ENCODE results near the gene ATP5F1B.

The ATP5F1B gene

DNA sequence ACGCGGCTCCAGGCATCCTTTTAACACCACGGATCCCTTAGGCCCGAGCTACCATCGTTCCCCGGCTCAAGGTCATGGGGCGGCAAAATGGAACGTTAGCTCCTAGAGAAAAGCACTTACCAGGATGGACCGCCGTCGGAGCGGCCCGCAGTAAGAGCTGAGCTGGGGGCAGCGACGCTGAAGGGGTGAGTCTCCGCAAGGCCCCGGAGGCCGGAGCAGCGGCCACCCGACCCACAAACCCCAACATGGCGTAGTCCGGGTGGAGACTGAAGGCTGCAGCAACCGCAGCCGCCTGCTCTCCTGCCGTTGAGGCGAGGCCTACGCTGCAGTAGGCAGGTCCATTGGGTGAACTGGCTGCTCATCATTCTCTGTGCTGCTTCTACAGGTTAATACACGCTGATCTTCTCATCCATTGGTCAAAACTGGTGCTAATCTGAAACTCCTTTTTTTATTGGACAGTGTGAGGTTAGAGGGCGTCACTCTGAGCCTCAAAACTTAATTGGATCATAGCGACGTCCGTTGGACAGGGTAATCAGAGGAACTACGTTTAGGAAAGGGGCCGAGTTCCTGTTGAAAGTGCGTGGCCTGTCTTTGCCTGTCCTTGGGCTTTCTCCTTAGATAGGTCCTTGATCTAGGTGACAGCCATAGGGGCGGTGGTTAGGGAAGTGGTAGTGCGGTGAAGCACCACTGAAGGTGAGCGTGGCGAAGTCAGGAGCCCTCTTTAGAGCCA, at the start of gene ATP5F1B:
Gene ATP5F1B (minus strand): TSS at position 268 of the 730 bp plus-strand sequence. CDS start 21 bp downstream, at position 247.
- H3K27ac Mint-ChIP-seq: peak within 1 kb of the TSS; percentile 96
- peaks cover 37% of the 10 kb centered on the region for H3K36me3 Mint-ChIP-seq

DNA sequence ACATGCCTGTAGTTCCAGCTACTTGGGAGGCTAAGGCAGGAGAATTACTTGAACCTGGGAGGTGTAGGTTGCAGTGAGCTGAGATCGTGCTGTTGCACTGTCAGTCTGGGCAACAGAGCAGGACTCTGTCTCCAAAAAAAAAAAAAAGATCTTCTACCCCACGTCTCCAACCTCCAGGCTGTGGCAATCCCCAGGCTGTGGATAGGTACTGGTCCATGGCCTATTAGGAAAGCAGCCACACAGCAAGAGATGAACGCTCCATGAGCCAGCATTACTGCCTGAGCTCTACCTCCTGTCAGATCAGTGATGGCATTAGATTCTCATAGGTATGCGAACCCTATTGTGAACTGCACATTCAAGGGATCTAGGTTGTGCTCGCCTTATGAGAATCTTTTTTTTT, 48.4 kb upstream of the ATP5F1B start:
- Mint-ChIP-seq H3K4me1 (peaks cover 6% of the 10 kb centered on the region), H3K27ac (no peak overlapping the region)
- CTCF ChIA-PET: interaction anchor here (0.6 to 0.7 kb wide), 2 partner anchors 36 to 61 kb away, joined by 3 read pairs; no protein-coding TSS in a partner anchor

More for the DNA sequence above, at the start of gene ATP5F1B:
- CTCF ChIA-PET: interaction anchor here (0.7 to 2.8 kb wide), 5 partner anchors 9 to 77 kb away, joined by 3 to 18 read pairs (median 5); no protein-coding TSS in a partner anchor
- H3K4me3 Mint-ChIP-seq: peak within 1 kb of the TSS; percentile 92
- no peaks in the 10 kb centered on the region for H3K9me3 Mint-ChIP-seq
- H3K27me3 Mint-ChIP-seq: no peaks in the 10 kb centered on the region
- peaks cover 35% of the 10 kb centered on the region for H3K4me1 Mint-ChIP-seq
- peak; percentile 96 for DNase-seq

DNA sequence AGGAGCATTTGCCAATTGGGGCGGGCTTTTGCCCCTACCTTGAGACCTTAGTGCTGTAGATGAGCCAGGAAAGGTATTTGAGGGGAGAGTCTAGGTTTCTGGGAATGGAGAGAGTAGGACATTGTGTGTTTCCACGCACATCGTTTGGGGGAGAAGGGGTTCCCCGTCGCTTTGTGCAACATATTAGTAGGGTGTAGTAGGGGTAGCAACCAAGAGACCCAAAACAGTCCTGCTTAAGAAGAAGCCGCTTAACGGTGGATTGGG, 43.0 kb upstream of the ATP5F1B start:
- peaks cover 34% of the 10 kb centered on the region for H3K4me1 Mint-ChIP-seq
- H3K4me3 Mint-ChIP-seq: peak overlapping the region; percentile 100
- no peaks in the 10 kb centered on the region for H3K27me3 Mint-ChIP-seq
- peak overlapping the region; percentile 100 for H3K27ac Mint-ChIP-seq
- H3K9me3 Mint-ChIP-seq: no peaks in the 10 kb centered on the region
- CTCF ChIA-PET: interaction anchor here (0.9 to 3.2 kb wide), 5 partner anchors 30 to 405 kb away, joined by 3 to 12 read pairs (median 4); no protein-coding TSS in a partner anchor
- peaks cover 32% of the 10 kb centered on the region for H3K36me3 Mint-ChIP-seq
- no peak for DNase-seq

More for the DNA sequence above, 48.4 kb upstream of the ATP5F1B start:
- no peak for DNase-seq
- peaks cover 5% of the 10 kb centered on the region for H3K27me3 Mint-ChIP-seq
- no peaks in the 10 kb centered on the region for H3K9me3 Mint-ChIP-seq
- H3K36me3 Mint-ChIP-seq: no peaks in the 10 kb centered on the region
- no peak overlapping the region for H3K4me3 Mint-ChIP-seq

DNA sequence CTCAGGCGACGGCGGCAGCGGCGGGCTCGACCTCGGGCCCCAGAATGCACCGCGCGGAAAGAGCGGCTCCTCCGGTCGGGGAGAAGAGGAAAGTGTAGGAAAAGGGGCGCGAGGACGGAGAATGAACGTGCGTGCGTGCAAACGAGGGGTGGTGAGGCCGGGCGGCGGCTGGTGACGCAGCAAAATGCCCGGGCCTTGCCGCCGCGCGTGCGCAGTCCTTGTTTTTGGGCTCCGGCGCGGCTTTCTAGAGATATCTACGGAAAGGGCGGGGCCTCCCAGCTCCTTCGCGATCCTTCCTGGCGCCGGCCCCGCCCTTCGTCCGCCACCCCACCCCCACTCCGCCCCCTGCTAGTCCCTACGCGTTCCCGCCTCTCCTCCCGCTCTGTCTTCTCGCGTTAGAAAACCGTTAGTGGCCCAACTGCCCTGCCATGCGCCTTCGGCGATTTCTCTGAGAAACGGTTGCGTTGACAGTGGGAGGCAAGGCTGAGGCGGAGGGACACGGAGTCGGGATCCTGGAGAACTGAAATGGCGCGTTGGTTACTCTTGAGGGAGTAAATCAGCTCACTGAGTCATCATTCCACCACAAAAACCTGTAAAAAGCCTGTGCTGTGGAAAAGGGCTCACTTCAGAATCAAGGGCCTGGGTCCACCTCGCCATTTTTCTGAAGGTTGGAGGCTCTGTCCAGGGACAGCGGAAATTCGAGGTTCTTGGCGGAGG, 42.5 kb upstream of the ATP5F1B start, which contains the start of gene PTGES3:
Gene PTGES3 (minus strand): TSS at position 156 of the 717 bp plus-strand sequence. CDS start 285 bp downstream, outside the sequence.
- Mint-ChIP-seq H3K4me1 (peaks cover 35% of the 10 kb centered on the region), H3K27ac (peak within 1 kb of the TSS; percentile 100), H3K9me3 (no peaks in the 10 kb centered on the region), H3K36me3 (peaks cover 32% of the 10 kb centered on the region), H3K27me3 (no peaks in the 10 kb centered on the region), H3K4me3 (peak within 1 kb of the TSS; percentile 100)
- CTCF ChIA-PET: interaction anchor here (0.8 to 3.2 kb wide), 4 partner anchors 31 to 70 kb away, joined by 3 to 12 read pairs (median 3); no protein-coding TSS in a partner anchor
- DNase-seq: peak; percentile 98

DNA sequence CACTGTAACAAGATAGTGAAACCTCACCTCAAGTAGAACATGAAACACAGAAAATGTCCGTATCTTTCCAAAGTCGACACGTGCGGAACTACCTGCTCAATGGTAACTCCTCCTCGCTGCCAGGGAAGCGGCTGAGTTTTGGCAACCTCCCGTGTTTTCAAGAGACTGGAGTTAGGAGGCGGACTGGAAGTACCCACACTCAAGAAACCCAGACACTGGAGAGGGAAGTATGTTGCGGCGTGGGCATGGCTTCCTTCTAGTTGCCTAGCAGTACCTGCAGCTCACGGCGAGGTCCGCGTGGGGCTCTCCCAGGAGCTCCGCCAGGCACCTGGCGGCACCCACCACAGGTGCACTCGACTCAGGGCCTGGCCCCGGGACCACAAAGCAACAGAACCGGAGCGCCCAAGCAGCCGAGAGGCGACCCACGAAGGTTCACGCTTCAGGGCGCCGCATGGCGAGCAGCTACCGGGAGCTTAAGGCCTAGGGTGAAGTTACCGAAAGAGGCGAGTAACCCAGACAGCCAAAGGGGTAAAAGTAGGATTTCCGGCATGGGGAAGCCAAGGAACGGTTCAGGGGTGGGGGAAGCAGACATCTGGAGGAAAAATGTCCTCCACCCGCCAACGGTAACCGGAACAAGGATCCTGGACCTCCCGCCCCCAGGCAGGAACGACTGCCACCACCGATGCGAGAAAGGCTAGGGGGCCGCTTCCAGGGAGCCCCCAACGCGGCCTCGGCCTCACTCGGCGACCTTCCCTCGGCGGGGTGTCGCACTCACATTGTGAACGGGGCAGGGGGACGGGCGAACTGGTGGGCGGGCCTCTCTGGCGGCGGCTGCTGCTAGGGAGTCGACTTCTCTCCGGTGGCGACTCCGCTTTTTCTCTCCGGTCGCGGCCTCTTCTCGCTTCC, 41.7 kb upstream of the ATP5F1B start:
- Mint-ChIP-seq H3K4me3 (peak overlapping the region; percentile 100), H3K27ac (peak overlapping the region; percentile 100), H3K36me3 (peaks cover 35% of the 10 kb centered on the region), H3K4me1 (peaks cover 42% of the 10 kb centered on the region), H3K27me3 (no peaks in the 10 kb centered on the region), H3K9me3 (no peaks in the 10 kb centered on the region)
- CTCF ChIA-PET: interaction anchor here (0.8 to 3.2 kb wide), 3 partner anchors 35 to 51 kb away, joined by 3 to 12 read pairs (median 4); no protein-coding TSS in a partner anchor
- peak; percentile 67 for DNase-seq

DNA sequence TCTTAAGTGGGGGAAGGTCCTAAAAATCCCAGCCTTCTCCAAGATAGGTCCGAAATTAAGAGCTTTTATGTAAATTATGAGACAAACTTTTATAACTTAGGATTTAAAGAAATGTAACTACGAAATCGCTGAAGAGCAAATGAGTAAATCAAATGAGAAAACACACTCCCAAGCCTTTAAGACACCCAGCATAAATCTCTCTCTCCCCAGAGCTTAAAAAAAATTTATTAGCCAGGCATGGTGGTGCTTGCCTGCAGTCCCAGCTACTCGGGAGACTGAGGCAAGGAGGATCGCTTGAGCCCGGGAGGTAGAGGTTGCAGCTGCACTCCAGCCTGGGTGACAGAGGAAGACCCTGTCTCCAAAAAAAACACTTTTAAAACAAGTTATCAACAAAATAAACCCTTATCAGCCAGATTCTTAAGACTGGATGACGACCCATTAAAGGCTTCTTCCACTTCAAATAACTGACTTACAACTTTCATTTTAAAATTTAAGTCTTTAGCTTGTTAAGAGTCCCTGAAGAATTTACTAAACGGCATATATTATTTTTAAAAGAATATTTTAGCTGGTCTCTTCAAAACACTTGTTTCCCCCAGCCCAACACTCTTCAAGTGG, 39.1 kb upstream of the ATP5F1B start:
- H3K4me3 Mint-ChIP-seq: peak overlapping the region; percentile 100

DNA sequence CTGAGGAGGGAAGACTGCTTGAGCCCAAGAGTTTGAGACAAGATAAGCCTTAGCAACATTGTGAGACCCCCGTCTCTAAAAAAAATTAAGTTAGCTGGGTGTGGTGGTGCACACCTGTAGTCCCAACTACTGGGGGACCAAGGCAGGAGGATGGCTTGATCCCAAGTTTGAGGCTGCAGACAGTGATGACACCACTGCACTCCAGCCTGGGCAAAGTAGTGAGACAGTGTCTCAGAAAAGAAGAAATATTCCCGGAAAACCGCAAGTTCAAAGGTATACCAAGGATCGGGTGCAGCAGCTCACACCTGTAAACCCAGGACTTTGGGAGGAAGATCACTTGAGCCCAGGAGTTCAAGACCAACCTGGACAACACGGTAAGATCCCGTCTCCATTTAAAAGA, 36.5 kb upstream of the ATP5F1B start:
- CTCF ChIA-PET: no interaction called here
- Mint-ChIP-seq H3K4me1 (peaks cover 64% of the 10 kb centered on the region), H3K4me3 (peak overlapping the region; percentile 43), H3K9me3 (no peaks in the 10 kb centered on the region), H3K27me3 (no peaks in the 10 kb centered on the region), H3K36me3 (peaks cover 52% of the 10 kb centered on the region), H3K27ac (peak overlapping the region; percentile 28)
- DNase-seq: no peak

More for the DNA sequence above, 39.1 kb upstream of the ATP5F1B start:
- no peaks in the 10 kb centered on the region for H3K27me3 Mint-ChIP-seq
- H3K9me3 Mint-ChIP-seq: no peaks in the 10 kb centered on the region
- peaks cover 44% of the 10 kb centered on the region for H3K36me3 Mint-ChIP-seq
- peaks cover 57% of the 10 kb centered on the region for H3K4me1 Mint-ChIP-seq
- DNase-seq: no peak
- CTCF ChIA-PET: interaction anchor here (0.9 to 2.8 kb wide), 3 partner anchors 36 to 56 kb away, joined by 6 to 14 read pairs (median 6); partner anchors contain the start of gene ATP5F1B
- peak overlapping the region; percentile 100 for H3K27ac Mint-ChIP-seq

DNA sequence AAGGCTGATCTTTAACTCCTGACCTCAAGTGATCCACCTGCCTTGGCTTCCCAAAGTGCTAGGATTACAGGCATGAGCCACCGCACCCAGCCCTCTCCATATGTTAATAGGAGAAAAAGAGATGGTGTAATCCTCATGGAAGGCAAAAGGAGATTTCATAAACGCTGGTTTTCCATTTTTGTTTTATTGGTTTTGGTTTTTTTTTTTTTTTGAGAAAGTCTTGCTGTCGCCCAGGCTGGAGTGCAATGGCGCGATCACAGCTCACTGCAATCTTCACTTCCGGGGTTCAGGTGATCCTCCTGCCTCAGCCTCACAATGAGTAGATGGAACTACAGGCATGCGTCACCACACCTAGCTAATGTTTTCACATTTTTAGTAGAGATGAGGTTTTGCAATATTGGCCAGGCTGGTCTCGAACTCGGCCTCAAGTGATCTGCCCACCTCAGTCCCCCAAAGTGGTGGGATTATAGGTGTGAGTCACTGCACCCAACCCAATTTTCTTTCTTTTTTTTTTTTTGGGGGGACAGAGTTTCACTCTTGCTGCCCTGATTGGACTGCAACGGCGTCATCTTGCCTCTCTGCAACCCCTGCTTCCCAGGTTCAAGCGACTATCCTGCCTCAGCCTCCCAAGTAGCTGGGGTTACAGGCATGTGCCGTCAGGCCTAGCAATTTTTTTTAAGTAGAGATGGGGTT, 34.2 kb upstream of the ATP5F1B start:
- CTCF ChIA-PET: interaction anchor here (1.2 to 1.3 kb wide), 2 partner anchors 12 to 43 kb away, joined by 3 read pairs; no protein-coding TSS in a partner anchor
- peak overlapping the region; percentile 42 for H3K27ac Mint-ChIP-seq

DNA sequence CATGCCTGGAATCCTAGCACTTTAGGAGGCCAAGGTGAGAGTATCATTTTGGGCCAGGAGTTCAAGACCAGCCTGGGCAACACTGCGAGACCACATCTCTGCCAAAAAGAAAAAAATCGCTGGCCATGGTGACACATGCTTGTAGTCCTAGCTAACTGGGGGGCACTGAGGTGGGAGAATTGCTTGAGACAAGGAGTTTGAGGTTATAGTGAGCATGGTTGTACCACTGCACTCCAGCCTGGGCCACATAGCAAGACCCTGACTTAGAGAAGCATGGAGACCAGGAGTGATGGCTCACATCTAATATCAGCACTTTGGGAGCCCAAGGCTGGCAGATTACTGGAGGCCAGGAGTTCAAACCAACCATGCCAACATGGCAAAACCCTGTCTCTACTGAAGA, 33.1 kb upstream of the ATP5F1B start:
- Mint-ChIP-seq H3K36me3 (peaks cover 32% of the 10 kb centered on the region), H3K4me1 (peaks cover 54% of the 10 kb centered on the region), H3K4me3 (no peak overlapping the region), H3K9me3 (no peaks in the 10 kb centered on the region), H3K27ac (peak overlapping the region; percentile 55), H3K27me3 (no peaks in the 10 kb centered on the region)
- CTCF ChIA-PET: interaction anchor here (1.2 to 2.5 kb wide), 2 partner anchors 11 to 42 kb away, joined by 3 to 10 read pairs; no protein-coding TSS in a partner anchor
- DNase-seq: no peak

More for the DNA sequence above, 34.2 kb upstream of the ATP5F1B start:
- H3K27me3 Mint-ChIP-seq: no peaks in the 10 kb centered on the region
- no peaks in the 10 kb centered on the region for H3K9me3 Mint-ChIP-seq
- no peak overlapping the region for H3K4me3 Mint-ChIP-seq
- no peak for DNase-seq
- peaks cover 44% of the 10 kb centered on the region for H3K36me3 Mint-ChIP-seq
- peaks cover 61% of the 10 kb centered on the region for H3K4me1 Mint-ChIP-seq

DNA sequence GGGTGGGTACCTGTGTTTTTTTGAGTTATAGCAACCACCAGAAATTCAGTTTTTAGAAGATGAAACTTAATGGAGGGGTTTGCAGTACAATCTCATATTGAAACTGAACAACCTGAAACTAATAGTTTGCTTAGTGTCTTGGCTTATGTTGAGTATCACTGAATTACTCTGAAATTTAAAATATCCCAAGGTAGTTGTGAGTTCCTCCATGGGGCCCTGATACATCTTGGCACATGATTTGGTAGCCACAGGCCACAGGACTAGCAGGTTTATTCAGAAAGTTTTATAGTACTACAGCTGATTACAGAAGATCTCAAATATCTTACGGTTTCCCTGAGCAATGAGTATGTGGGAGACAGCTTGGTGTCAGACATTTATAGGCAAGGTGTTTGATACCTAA, 31.9 kb upstream of the ATP5F1B start:
- H3K36me3 Mint-ChIP-seq: peaks cover 34% of the 10 kb centered on the region
- no peak for DNase-seq
- H3K4me3 Mint-ChIP-seq: no peak overlapping the region
- H3K27ac Mint-ChIP-seq: no peak overlapping the region
- H3K27me3 Mint-ChIP-seq: no peaks in the 10 kb centered on the region
- CTCF ChIA-PET: interaction anchor here (2.5 kb wide), 1 partner anchor 41 kb away, joined by 10 read pairs; no protein-coding TSS in a partner anchor
- H3K9me3 Mint-ChIP-seq: no peaks in the 10 kb centered on the region
- peaks cover 55% of the 10 kb centered on the region for H3K4me1 Mint-ChIP-seq

DNA sequence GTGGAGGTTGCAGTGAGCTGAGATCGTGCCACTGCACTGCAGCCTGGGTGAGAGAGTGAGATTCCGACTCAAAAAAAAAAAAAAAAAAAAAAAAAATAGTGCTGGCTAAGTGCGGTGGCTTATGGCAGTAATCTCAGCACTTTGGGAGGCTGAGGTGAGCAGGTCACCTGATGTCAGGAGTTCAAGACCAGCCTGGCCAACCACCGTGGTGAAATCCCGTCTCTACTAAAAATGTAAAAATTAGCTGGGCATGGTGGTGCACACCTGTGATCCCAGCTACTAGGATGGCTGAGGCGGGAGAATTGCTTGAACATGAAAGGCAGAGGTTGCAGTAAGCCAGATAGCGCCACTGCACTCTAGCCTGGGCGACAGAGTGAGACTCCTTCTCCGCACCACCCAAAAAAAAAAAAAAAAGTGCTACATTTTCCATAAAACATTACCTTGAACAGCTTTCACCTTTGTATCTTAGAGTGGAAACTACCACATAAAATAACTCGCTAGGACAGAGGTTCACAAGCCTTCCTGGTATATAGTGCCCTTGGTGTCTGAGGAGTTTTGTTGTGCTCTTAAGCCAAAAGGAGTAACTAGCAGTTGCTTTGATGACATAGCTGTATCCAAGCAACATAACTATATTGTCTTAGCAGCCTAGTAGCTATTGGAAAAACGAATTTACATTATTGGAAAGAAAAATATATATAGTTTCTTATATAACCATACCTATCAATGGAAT, 31.2 kb upstream of the ATP5F1B start:
- no peak overlapping the region for H3K4me3 Mint-ChIP-seq
- H3K36me3 Mint-ChIP-seq: peaks cover 37% of the 10 kb centered on the region
- no peaks in the 10 kb centered on the region for H3K27me3 Mint-ChIP-seq
- DNase-seq: no peak
- CTCF ChIA-PET: interaction anchor here (0.6 to 2.5 kb wide), 2 partner anchors 40 to 324 kb away, joined by 3 to 10 read pairs; no protein-coding TSS in a partner anchor
- no peaks in the 10 kb centered on the region for H3K9me3 Mint-ChIP-seq
- no peak overlapping the region for H3K27ac Mint-ChIP-seq
- H3K4me1 Mint-ChIP-seq: peaks cover 53% of the 10 kb centered on the region

DNA sequence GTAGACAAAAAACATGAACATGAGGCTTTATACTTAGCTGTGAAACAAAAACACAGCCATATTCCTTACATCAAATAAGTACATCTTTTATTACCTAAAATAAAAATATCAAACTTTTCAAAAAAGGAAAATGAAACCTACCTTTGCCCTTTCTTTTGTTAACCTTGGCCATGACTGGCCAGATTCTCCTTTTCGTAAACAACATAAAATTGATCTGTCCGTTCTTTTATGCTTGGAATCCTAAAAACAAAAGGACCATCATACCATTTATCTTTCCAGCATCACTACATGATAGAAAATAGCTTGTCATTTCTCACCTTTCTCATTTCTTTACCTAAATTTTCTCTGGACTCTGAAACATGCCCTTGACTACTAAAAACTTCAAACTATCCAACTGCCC, 25.8 kb upstream of the ATP5F1B start:
- H3K4me1 Mint-ChIP-seq: peaks cover 33% of the 10 kb centered on the region
- no peaks in the 10 kb centered on the region for H3K27me3 Mint-ChIP-seq
- CTCF ChIA-PET: interaction anchor here (0.7 kb wide), 1 partner anchor 836 kb away, joined by 3 read pairs; no protein-coding TSS in a partner anchor
- no peaks in the 10 kb centered on the region for H3K9me3 Mint-ChIP-seq
- peaks cover 55% of the 10 kb centered on the region for H3K36me3 Mint-ChIP-seq
- H3K27ac Mint-ChIP-seq: no peak overlapping the region
- no peak for DNase-seq
- no peak overlapping the region for H3K4me3 Mint-ChIP-seq
